NB4 (cell line): ENCODE measurements around the gene MOB3C.
"Not testable (repeated sequence)": the region's sequence is repeated elsewhere in the genome, so short reads cannot be mapped to it uniquely, and the experiment has no call there.

ENCODE experiments used
- DNase-seq: peaks from one replicate; pipeline ENCODE4 v3.0.0; 2010; ENCODE audit warnings: low read depth
- H3K4me3 ChIP-seq: one replicate; pipeline ENCODE4 v1.5.1; 2011; ENCODE audit warnings: mild to moderate bottlenecking, low read depth, low read length, moderate library complexity
- MAX ChIP-seq: IDR thresholded peaks from 2 replicates; pipeline ENCODE4 v1.6.1; 2011; ENCODE audit warnings: low read depth, low read length
- MYC ChIP-seq: IDR thresholded peaks from 2 replicates; pipeline ENCODE4 v1.6.1; 2011; ENCODE audit warnings: low read depth, low read length
- POLR2A ChIP-seq: IDR thresholded peaks from 2 replicates; pipeline ENCODE4 v1.6.1; 2011; ENCODE audit warnings: mild to moderate bottlenecking; ENCODE audit not compliant: insufficient read length; ENCODE audit errors: extremely low read depth
- TF ChIP-seq, protein P1 (sequence below): IDR thresholded peaks from one replicate; pipeline ENCODE4 v1.5.1; 2012; ENCODE audit warnings: low read depth, low read length

Gene MOB3C

GRCh38 chr1:46616277-46617107 is at the start of gene MOB3C:
Gene MOB3C, minus strand, starts transcription at chr1:46616811. Its CDS starts 3,490 bp downstream, at chr1:46613321.
- peak within 1 kb of the TSS; percentile 66 for H3K4me3 ChIP-seq
- TF ChIP-seq POLR2A (no peak), MAX (no peak), MYC (no peak)
- TF ChIP-seq, protein P1, sequence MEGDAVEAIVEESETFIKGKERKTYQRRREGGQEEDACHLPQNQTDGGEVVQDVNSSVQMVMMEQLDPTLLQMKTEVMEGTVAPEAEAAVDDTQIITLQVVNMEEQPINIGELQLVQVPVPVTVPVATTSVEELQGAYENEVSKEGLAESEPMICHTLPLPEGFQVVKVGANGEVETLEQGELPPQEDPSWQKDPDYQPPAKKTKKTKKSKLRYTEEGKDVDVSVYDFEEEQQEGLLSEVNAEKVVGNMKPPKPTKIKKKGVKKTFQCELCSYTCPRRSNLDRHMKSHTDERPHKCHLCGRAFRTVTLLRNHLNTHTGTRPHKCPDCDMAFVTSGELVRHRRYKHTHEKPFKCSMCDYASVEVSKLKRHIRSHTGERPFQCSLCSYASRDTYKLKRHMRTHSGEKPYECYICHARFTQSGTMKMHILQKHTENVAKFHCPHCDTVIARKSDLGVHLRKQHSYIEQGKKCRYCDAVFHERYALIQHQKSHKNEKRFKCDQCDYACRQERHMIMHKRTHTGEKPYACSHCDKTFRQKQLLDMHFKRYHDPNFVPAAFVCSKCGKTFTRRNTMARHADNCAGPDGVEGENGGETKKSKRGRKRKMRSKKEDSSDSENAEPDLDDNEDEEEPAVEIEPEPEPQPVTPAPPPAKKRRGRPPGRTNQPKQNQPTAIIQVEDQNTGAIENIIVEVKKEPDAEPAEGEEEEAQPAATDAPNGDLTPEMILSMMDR: no peak
- DNase-seq: peak; percentile 49

- DNase-seq: no peak
- no peak overlapping the region for H3K4me3 ChIP-seq
- TF ChIP-seq POLR2A: no peak
- TF ChIP-seq, protein P1: no peak
- no peak for TF ChIP-seq MYC
- TF ChIP-seq MAX: no peak
Measured at GRCh38 chr1:46665983-46666382, 49.4 kb upstream of the MOB3C start.

DNA sequence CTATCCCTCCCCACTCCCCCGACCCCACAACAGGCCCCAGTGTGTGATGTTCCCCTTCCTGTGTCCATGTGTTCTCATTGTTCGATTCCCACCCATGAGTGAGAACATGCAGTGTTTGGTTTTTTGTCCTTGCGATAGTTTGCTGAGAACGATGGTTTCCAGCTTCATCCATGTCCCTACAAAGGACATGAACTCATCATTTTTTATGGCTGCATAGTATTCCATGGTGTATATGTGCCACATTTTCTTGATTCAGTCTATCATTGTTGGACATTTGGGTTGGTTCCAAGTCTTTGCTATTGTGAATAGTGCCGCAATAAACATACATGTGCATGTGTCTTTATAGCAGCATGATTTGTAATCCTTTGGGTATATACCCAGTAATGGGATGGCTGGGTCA is 46.3 kb upstream of the MOB3C start:
- not testable (repeated sequence) for DNase-seq, H3K4me3 ChIP-seq

DNA sequence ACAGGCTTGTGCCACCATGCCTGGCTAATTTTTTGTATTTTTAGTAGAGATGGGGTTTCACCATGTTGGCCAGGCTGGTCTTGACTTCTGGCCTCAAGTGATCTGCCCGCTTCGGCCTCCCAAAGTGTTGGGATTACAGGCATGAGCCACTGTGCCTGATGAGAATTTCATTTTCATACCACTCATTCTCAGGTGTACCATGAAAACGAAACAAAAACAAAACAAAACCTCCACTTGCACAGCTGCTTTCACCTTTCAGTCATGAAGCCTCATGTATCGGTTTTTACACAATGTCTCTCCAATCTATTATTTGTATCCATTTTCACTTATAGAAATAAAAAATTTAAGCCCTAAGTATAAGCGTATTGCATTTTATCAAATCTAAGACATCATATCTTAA is 43.5 kb upstream of the MOB3C start:
- not testable (repeated sequence) for H3K4me3 ChIP-seq, DNase-seq

- no peak for DNase-seq
- H3K4me3 ChIP-seq: no peak overlapping the region
- TF ChIP-seq MAX (no peak), POLR2A (no peak), MYC (no peak)
- TF ChIP-seq, protein P1: no peak
Measured at GRCh38 chr1:46659307-46659870, 42.8 kb upstream of the MOB3C start.

GRCh38 chr1:46657775-46658174 is 41.2 kb upstream of the MOB3C start:
- TF ChIP-seq MAX: no peak
- no peak for TF ChIP-seq MYC
- TF ChIP-seq POLR2A: no peak
- TF ChIP-seq, protein P1: no peak
- no peak overlapping the region for H3K4me3 ChIP-seq
- DNase-seq: no peak

GRCh38 chr1:46656643-46657042 is 40.0 kb upstream of the MOB3C start:
- no peak for DNase-seq
- H3K4me3 ChIP-seq: no peak overlapping the region
- TF ChIP-seq MAX (no peak), POLR2A (no peak), MYC (no peak)
- TF ChIP-seq, protein P1: no peak
